Suprapubic skin (tissue), 4 donors: ENCODE measurements around the gene PRDM11. TPM values are rescaled to one million over a fixed set of nuclear protein-coding genes. Genes with fewer than 3 reads are reported as not detected.

Experiments used
- DNase-seq, 2 donors: peaks; one replicate each; pipeline ENCODE4 v3.0.0-alpha.2; 2019; ENCODE audit warnings: low spot score in 2 of 2
- H3K27ac ChIP-seq: fragments of 200-600 bp; sonication (generic); one replicate; pipeline ENCODE4 v1.5.1; 2019
- H3K27me3 ChIP-seq: fragments of 200-600 bp; sonication (generic); one replicate; pipeline ENCODE4 v1.5.1; 2019
- H3K36me3 ChIP-seq: fragments of 200-600 bp; sonication (generic); one replicate; pipeline ENCODE4 v1.5.1; 2019
- H3K4me1 ChIP-seq: fragments of 200-600 bp; sonication (generic); one replicate; pipeline ENCODE4 v1.5.1; 2019
- H3K4me3 ChIP-seq: fragments of 200-600 bp; sonication (generic); one replicate; pipeline ENCODE4 v1.5.1; 2019; ENCODE audit warnings: mild to moderate bottlenecking
- H3K9me3 ChIP-seq: fragments of 200-600 bp; sonication (generic); one replicate; pipeline ENCODE4 v1.5.1; 2019
- CTCF ChIP-seq, 2 donors: fragments of 200-600 bp in 1 of 2; fragments of 450-650 bp in 1 of 2; sonication (generic) in 1 of 2; IDR thresholded peaks; one replicate each; pipeline ENCODE4 v1.5.1; 2016 to 2019; ENCODE audit warnings: antibody characterized with exemption in 2 of 2, mild to moderate bottlenecking in 1 of 2, moderate library complexity in 1 of 2
- EP300 ChIP-seq: sonication (generic); formaldehyde crosslinking; IDR thresholded peaks from one replicate; pipeline ENCODE4 v1.6.1; 2017; ENCODE audit warnings: antibody characterized with exemption
- POLR2A ChIP-seq, 2 donors: fragments of 450-650 bp; IDR thresholded peaks; one replicate each; pipeline ENCODE4 v1.6.1; 2017; ENCODE audit warnings: antibody characterized with exemption in 2 of 2, mild to moderate bottlenecking in 2 of 2, moderate library complexity in 2 of 2
- POLR2AphosphoS5 ChIP-seq, 3 donors: sonication (generic); formaldehyde crosslinking; IDR thresholded peaks; one replicate each; pipeline ENCODE4 v1.6.1; 2017; ENCODE audit warnings: antibody characterized with exemption in 3 of 3
- WGBS: methylation state at CpG from one replicate; pipeline ENCODE4 v1.1.5; 2018; 5-methylcytosine and 5-hydroxymethylcytosine counted together
- total RNA-seq, 4 donors: library from RNA; depleted of rRNA; stranded (reverse); fragments of >200 nt; gene quantifications; one replicate each; pipeline ENCODE4 v1.1.0, GENCODE V29; 2016

The PRDM11 gene
- total RNA-seq, 4 donors from 2014 or later: 9.1 to 11.9 (median 11.0) TPM

- H3K4me1 ChIP-seq: peaks cover 11% of the 10 kb centered on the region
- no peak overlapping the region for H3K4me3 ChIP-seq
- 54% methylated on average over 4 of the region's 4 CpGs for WGBS
- no peaks in the 10 kb centered on the region for H3K9me3 ChIP-seq
- H3K27me3 ChIP-seq: no peaks in the 10 kb centered on the region
- DNase-seq: no peak
- H3K36me3 ChIP-seq: no peaks in the 10 kb centered on the region
- no peak overlapping the region for H3K27ac ChIP-seq
- no peak for TF ChIP-seq EP300
- TF ChIP-seq CTCF (IDR thresholded peaks at IDR 0.05): no peak
- TF ChIP-seq POLR2A (IDR thresholded peaks at IDR 0.05): no peak
- TF ChIP-seq POLR2AphosphoS5 (IDR thresholded peaks at IDR 0.05): no peak
Observed at GRCh38 chr11:45142241-45143055, 4.0 kb upstream of the PRDM11 start.

- Histone ChIP-seq H3K9me3 (no peaks in the 10 kb centered on the region), H3K36me3 (no peaks in the 10 kb centered on the region), H3K27me3 (no peaks in the 10 kb centered on the region), H3K4me3 (no peak overlapping the region), H3K4me1 (peaks cover 21% of the 10 kb centered on the region), H3K27ac (no peak overlapping the region)
- 98% methylated on average over 2 of the region's 2 CpGs for WGBS
- no peak for DNase-seq
- TF ChIP-seq EP300 (no peak), POLR2A (IDR thresholded peaks at IDR 0.05) (no peak), CTCF (IDR thresholded peaks at IDR 0.05) (no peak), POLR2AphosphoS5 (IDR thresholded peaks at IDR 0.05) (no peak)
Observed at GRCh38 chr11:45143494-45143893, 2.9 kb upstream of the PRDM11 start.

- Histone ChIP-seq H3K27ac (no peak overlapping the region), H3K9me3 (no peaks in the 10 kb centered on the region), H3K27me3 (no peaks in the 10 kb centered on the region), H3K4me3 (no peak overlapping the region), H3K4me1 (peaks cover 24% of the 10 kb centered on the region), H3K36me3 (no peaks in the 10 kb centered on the region)
- 76% methylated on average over 14 of the region's 16 CpGs for WGBS
- TF ChIP-seq POLR2A (IDR thresholded peaks at IDR 0.05): no peak
- peak in 1 of 2 donors; percentile 42 for DNase-seq
Observed at GRCh38 chr11:45144126-45145082, 2.0 kb upstream of the PRDM11 start.

GRCh38 chr11:45145083-45145378, 1.4 kb upstream of the PRDM11 start:
- 29% methylated on average over 3 of the region's 3 CpGs for WGBS
- H3K27ac ChIP-seq: no peak overlapping the region
- no peak for DNase-seq
- TF ChIP-seq POLR2A (IDR thresholded peaks at IDR 0.05) (no peak), POLR2AphosphoS5 (IDR thresholded peaks at IDR 0.05) (no peak), CTCF (IDR thresholded peaks at IDR 0.05) (no peak), EP300 (no peak)
- H3K36me3 ChIP-seq: no peaks in the 10 kb centered on the region
- no peak overlapping the region for H3K4me3 ChIP-seq
- no peaks in the 10 kb centered on the region for H3K9me3 ChIP-seq
- H3K27me3 ChIP-seq: no peaks in the 10 kb centered on the region
- peaks cover 24% of the 10 kb centered on the region for H3K4me1 ChIP-seq

GRCh38 chr11:45145379-45146071, 914 bp upstream of the PRDM11 start:
- peaks cover 24% of the 10 kb centered on the region for H3K4me1 ChIP-seq
- no peaks in the 10 kb centered on the region for H3K9me3 ChIP-seq
- peak overlapping the region; percentile 99 for H3K27ac ChIP-seq
- TF ChIP-seq POLR2A (IDR thresholded peaks at IDR 0.05) (no peak), CTCF (IDR thresholded peaks at IDR 0.05) (no peak), POLR2AphosphoS5 (IDR thresholded peaks at IDR 0.05) (no peak), EP300 (no peak)
- peak; percentile 63 to 81 for DNase-seq
- 35% methylated on average over 17 of the region's 23 CpGs for WGBS
- no peaks in the 10 kb centered on the region for H3K27me3 ChIP-seq
- H3K36me3 ChIP-seq: no peaks in the 10 kb centered on the region
- H3K4me3 ChIP-seq: peak overlapping the region; percentile 82
